Globus pallidus (tissue), 1 donor: ENCODE data around the gene SPNS1.

ENCODE experiments used
- DNase-seq: peaks from one replicate; pipeline ENCODE4 v3.0.0-alpha.2; 2015; ENCODE audit warnings: low spot score

SPNS1 gene

GRCh38 chr16:29029168-29029994, 54.8 kb downstream of the SPNS1 start:
- DNase-seq = no peak

GRCh38 chr16:29030086-29030840, 55.7 kb downstream of the SPNS1 start:
- DNase-seq = no peak
